NCI-H128 (cell line): ENCODE measurements around the gene PUSL1.
"Not testable (repeated sequence)": the region's sequence is repeated elsewhere in the genome, so short reads cannot be mapped to it uniquely, and the experiment has no call there.

Source experiments
- DNase-seq: peaks from one replicate; lab custom pipeline; 2025; ENCODE audit not compliant: unreplicated experiment; lab: John Stamatoyannopoulos, UW

The PUSL1 gene

DNA sequence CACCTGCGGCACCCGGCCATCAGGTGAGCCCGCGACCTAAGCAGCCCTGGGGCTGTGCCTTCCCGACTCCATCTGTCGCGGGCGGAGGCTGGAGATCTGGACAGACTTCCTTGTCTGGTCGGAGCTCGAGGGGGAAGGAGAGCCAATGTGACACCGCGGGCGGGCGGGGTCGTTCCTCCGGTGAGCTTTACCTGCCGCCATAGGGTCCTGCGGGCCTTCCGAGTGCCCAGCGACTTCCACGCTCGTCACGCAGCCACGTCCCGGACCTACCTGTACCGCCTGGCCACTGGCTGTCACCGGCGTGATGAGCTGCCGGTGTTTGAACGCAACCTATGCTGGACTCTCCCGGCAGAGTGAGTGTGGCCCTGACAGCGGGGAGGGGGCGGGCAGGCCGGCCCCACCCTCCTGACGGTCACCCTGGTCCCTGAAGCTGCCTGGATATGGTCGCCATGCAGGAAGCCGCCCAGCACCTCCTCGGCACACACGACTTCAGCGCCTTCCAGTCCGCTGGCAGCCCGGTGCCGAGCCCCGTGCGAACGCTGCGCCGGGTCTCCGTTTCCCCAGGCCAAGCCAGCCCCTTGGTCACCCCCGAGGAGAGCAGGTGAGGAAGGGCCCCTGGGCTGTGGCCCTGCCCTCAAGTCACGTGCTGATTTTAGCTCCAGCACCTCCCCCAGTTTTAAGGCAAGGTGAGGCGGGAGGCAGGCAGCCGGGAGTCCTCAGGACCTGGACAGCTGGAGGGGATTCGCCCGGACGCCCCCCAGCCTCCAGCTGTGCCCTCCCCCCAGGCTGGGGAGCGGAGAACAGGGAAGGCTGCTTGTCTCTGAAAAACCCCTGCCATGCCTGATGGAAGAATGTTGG is 1.1 kb downstream of the PUSL1 start:
- DNase-seq = no peak

DNA sequence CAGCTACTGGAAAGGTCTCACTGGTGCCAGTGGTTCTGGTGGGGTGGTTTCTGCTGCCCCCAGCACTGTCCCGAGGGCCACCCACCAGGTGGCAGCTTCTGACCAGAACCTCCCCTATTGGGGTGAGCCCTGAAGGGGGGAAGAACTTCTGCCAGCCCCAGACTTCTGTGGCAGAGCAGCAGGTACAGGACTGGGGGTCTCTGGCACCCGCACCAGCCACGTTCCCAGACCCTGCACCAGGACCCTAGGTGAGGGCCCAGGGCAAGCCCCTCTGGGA is 1.6 kb downstream of the PUSL1 start:
- no peak for DNase-seq

DNA sequence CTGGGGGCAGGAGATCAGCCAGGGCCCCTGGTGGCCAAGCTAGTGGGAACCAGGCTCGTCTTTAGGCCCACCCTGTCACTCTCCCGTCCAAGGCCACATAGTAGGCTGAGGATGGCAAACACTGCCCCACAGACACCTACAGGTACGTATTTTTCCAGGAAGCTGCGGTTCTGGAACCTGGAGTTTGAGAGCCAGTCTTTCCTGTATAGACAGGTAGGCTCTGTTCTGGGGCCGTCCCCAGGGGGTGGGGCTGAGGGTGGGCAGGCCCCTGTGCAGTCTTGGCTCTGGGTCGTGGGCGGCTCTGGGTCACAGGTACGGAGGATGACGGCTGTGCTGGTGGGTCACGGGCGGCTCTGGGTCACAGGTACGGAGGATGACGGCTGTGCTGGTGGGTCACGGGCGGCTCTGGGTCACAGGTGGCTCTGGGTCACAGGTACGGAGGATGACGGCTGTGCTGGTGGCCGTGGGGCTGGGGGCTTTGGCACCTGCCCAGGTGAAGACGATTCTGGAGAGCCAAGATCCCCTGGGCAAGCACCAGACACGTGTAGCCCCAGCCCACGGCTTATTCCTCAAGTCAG is 2.2 kb downstream of the PUSL1 start:
- no peak for DNase-seq

DNA sequence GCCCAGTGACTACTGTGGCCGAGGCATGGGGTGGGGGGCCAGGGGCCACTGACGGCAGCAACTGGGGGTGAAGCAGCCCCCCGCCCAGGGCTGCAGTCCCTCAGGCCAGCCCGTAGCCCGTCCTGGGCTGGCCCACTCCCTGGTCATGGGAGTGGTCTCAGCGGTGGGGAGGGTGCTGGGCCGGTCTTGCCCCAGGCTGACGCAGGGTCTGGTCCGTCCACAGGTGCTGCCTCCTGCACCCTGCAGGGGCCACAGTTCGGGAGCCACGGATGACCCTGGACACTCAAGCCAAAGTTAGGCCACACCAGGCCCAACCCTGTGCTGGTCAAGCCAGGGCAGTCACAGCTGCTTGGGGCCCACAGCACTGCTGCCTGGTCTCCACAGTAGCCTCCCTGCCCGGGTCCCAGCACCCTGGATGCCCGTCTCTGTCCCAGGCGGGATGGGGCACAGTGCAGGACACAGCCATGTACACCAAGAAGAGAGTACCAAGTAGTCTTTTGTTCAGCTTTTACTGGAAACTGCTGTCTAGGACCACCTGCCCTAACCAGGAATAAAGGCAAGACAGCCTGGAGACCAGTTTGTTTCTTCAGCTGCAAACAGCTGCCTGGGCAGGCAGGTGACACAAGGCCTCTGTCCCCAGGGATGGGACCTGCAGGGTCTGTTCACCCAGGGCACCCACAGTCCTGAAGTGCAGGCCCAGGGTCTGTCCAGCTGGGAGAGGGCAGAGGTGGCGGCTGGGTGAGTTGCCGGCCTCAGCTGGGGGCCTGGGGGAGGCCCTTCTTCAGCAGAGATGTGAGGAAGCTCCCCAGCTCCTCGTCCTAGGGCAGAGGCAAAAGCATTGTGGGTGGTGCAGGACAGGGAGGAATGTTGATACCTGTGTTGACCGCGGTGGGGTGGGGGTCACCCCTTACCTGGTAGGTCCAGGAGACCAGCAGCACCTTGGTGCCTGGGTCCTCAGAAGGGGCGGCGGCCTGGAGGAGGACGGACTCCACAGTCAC is 3.0 kb downstream of the PUSL1 start:
- no peak for DNase-seq

DNA sequence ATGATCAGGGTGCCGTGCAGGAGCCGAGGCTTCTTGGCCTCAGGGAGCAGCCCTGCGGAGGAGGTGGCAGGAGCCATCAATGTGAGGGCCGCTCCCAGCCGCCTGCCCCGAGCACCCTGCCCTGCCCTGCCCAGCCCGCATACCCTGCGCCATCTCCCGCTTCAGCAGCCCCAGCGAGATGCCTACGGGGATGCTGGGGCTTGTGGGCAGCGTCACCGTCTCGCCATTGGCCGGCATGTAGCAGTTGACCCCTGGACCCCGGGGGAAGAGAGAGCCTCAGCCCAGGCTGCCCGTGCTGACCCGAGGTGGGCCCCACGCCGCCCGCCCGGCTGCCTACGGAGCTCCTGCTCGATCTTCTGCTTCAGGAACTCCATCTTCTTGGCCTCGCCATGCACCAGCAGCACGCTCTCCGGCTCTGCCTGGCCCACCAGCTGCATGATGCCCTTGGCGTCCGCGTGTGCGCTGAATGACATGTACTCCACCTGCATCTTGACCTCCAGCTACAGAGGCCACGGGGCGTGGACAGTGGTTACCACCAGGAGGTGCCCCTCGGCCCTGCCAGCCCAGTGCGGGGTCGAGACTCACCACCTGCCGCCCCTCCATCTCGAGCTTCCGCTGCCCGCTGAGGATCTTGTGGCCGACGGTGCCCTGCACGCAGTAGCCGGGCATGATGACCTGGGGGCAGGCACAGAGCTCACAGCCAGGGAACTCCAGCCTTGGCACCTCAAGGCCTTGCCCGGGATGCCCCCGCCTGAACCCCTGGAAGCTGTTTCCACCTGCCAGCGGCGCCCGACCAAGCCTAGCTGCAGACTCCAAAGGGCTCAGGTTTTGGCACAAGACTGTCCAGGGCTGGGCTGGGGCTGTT is 4.3 kb downstream of the PUSL1 start:
- no peak for DNase-seq

DNA sequence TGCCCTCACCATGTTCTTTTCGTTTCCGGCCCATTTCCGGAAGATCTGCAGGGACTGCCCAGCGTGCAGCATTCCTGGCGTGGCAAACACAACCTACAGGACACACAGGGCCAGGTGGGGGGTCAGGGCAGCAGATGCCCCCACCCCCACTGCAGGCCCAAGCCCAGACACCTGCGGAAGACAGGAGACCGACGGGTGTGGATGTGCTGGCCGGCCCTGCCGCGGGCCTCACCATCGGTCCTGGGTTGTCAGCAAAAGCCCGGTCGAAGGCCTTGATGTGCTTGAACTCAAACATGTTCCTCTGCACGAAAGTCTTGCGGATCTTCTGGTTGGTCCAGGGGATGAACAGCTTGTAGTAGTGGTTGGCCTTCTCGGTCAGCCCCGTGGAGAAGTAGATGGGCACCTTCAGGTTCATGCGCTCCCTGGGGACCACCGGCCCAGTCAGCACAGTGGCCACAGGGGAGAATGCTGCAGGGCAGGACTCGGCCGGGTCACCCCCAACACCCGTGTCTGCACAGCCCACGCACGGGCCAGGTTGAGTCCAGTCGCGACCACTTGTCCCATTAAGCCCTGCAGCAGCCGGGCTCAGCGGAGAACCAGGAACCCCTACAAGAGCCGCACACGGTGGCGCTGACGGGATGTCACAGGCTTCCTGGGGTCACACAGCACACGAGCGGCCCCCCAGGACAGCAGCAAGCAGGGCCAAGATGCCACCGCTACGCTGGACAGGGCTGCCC is 5.3 kb downstream of the PUSL1 start:
- DNase-seq = no peak

DNA sequence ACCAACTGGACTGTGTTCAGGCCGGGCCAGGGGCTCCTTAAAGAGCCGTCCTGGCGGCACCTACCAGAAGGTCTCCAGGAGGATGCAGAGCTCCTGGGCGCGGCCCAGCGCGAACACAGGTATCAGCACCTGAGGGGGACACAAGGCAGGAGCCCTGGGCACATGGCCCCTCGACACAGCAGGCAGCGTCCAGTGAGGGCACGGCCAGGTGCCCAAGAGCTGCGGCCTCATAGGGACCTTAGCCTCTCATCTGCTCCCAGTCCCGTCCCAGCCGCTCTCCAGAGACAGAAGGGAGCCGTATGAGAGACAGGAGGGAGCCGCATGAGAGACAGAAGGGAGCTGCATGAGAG is 5.8 kb downstream of the PUSL1 start:
- DNase-seq = no peak

DNA sequence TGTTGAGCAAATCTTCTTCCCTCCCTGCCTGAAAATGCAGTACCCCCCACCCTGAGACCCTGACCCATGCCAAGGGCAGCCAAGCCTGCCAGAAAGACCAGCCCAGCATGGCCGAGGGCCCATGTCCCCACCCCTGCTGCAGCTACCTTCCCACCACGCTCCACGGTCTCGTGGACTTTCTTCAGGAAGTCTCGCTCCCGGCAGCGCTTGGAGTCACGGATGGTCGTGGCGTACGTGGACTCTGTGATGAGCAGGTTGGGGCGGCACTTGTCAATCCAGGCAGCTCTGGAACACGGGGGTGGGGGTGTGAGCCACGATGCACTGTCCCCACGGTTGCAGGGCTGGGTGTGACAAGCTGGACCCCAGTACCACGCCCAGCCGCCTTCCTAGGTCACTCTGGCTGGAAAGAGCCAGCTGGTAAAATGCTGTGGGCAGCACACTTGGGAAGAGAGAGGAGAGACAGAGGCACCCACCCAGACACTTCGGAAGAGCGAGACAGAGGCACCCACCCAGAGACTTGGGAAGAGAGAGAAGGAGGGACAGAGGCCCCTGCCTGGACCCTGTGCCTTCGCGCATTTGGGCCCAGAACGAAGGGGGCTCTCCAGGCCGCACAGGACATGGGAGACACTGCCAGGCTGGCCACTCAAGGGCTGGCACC is 6.4 kb downstream of the PUSL1 start:
- DNase-seq = no peak

DNA sequence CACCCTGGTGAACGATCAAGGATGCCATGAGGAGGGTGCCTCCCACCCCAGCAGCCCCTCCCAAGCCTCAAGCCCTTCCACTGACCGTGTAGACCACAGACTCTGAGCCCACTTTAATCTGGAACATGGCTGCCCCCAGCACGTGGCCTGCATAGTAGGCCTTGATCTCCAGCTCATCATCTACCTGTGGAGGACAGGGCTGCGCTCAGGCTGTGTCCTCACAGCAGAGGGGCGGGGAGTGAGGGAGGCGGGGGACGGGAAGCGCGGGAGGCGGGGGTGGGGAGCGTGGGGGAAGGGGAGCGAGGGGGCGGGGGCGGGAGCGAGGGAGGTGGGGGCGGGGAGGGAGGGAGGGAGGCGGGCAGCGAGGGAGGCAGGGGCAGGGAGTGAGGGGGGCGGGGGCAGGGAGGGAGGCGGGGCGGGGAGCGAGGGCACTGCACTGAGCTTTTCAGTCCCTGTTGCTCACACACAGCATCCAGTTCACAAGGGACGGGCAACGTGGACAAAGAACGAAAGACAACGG is 7.1 kb downstream of the PUSL1 start:
- DNase-seq = no peak

DNA sequence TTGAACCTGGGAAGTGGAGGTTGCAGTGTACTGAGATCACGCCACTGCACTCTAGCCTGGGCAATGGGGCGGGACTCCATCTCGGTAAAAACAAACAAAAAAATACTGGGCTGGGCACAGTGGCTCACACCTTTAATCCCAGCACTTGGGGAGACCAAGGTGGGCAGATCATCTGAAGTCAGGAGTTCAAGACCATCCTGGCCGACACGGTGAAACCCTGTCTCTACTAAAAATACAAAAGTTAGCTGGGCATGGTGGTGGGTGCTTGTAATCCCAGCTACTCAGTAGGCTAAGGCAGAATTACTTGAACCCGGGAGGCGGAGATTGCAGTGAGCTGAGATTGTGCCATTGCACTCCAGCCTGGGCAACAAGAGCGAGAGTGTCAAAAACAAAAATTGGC is 7.8 kb downstream of the PUSL1 start:
- not testable (repeated sequence) for DNase-seq

DNA sequence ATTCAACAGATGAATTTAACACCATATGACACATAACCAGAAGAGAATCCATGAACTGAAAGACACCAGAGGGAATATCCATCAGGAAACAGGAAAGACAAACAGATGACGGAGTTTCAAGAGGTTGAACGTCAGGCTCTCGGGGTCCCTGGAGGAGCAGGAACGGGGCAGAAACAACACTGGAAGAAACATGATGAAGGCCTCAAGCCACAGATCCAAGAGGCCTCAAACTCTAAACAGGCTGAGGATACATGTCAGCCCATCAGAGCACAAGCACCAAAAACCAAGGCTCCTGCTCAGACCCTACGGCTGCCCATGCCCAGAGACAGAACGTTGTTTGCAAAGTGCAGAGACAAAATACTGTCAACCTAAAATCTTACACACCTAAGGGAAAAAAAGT is 9.0 kb downstream of the PUSL1 start:
- DNase-seq = no peak

DNA sequence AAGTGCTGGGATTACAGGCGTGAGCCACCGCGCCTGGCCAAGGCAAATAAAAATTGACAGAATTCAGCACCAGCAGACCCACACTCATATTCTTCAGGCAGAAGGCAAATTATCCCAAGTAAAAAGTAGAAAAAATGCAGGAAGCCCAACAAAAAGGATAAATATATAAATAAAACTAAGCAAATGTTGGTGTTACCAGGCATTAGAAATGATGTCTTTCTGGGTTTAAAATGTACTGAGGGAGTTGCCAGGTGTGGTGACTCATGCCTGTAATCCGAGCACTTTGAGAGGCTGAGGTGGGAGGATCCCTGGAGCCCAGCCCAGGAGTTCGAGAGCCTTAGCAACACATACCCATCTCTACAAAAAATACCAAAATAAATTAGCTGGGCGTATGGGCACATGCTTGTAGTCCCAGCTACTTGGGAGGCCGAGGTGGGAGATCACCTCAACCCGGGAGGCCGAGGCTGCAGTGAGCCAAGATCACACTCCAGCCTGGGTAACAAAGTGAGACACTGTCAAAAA is 9.8 kb downstream of the PUSL1 start:
- peak; percentile 36 for DNase-seq

DNA sequence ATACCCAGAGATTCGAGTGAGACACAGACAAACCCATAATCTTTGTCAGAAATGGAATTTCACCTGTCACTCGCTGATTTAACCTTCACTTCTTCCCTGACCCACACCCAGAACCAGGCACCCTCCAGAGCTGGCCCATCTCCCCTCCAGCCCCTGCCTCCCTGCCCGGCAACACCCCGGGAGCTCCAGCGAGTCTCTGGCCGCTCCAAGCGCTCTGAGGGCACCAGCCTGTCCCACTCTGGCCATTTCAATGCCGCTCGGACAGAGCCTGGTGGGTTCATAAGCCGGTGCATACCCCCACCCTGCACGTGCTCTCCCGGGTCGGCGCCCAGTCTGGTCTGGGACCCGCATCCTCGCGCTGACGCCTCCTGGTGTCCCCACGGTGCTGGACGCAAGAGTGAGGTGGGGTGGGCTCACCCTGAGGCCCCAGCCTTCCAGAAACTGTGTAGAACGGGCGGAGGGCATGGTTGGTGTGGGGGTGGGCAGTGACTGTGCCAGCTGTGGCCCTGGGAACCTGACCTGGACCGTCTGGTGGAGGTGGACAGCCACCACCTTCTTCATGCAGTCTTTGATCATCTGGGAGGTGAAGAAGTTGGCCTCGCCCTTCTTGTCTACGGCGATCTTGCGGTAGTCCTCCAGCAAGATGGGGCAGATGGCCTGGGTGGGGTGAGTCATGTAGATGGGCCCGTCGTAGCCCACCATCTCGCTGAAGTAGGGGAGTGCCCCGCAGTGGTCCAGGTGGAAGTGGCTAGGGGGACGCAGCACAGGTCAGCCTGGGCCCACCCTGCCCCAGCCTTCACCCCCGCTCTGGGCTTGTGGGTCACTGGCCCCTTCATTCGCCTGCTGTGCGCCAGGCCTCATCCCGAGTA is 10.6 kb downstream of the PUSL1 start:
- no peak for DNase-seq

DNA sequence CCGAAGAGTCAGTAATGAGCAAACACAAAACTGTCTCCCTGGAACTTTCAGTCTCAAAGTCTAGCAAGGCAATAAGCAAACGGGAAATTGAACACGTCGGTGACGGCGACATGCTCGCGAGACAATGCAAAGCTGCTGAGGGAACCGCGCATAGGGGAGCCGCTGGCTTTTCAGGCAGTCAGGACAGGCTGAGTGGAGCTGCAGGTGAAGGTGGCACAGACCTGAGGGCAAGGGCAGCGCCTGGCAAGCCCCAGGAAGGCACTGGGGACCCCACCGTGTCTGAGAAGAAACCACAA is 11.2 kb downstream of the PUSL1 start:
- no peak for DNase-seq

DNA sequence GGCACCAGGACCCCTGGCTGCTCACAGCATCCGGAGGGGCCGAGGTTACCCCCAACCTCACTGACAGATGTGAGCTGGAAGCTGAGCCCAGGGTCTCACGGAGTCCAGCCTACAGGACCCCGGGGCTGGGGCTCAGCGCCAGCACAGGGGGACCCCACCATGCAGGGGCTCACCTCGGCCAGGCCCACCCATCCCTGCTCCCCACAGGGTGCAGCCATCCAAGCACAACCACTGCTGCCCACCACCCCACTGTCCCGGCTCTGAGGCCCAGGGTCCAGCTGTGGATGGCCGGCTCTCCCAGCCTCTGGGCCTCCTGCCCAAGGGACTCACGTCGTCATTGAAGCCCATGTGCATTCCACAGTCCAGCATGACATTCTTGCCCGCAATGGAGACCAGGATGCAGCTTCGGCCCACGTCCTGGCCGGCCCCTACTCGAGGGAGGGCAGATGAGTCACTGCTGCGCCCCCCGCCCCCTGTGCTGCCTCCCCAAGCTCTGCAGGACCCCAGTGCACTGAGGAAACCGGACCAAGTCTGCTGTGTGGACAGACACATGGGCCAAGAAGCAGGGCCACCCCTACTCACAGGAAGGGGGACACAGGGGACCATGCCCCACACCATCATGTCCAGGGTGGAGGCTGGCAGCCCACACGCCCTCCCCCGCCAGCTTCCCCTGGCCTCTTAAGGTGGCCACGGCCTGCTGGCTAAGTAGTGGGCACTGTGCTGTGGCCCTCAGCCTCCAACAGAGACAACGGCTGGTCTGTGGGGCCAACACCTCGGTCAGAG is 12.5 kb downstream of the PUSL1 start:
- DNase-seq = no peak

DNA sequence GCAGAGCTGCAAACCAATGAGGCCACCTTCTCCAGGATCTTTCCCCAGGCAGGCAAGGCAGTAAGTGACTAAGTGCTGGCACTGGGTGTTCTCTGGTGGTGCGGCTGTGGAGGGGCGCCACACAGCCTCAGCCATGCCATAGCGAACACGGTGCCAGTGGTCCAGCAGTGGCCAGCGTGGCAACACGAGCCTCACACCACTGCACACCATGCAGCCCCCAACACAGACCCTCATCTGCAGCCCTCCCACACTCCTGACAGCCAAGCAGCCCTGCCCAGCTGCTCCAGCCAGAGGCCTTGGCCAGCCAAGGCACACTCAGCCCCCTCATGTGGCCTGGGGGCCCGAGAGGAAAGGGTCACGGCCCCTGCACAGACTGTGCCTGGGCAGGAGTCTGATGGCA is 13.1 kb downstream of the PUSL1 start:
- no peak for DNase-seq

DNA sequence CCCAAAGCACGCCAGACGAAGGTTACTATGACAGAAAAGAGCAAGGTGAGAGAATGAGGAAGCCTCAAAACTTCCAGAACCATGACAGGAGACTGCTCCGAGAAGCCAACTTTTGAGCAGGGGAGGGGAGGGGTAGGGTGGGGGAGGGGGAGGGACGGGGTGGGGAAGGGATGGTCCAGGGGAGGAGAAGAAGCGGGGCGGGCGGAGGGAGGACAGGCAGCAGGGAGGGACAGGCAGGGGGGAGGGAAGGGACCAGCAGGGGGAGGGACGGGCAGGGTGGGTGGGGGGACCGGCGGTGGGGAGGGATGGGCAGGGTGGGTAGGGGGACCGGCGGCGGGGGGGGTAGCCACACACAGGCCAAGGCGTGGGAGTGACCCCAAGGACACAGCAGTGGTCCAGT is 14.0 kb downstream of the PUSL1 start:
- no peak for DNase-seq

DNA sequence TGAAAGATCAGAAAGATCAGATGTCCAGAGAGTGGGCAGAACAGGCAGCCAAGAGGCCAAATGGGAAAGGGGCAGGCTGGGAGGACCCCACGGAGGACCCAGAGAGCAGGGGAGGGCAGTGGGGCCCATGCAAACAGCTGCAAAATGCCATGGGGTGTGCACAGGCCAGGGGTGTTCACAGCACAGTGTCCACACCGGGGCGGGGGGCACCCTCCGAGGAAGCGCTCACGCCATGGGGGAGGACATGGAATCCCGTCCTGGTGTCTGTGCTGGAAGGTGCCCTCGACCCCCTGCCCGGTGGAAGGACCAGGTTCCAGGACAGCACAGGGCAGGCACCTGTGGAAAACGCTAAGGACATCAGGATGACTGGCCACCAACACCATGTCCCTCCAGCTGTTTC is 14.6 kb downstream of the PUSL1 start:
- DNase-seq = no peak
